CD14-positive monocyte (primary cell): ENCODE data around the gene PRRX2. TPM values are rescaled to one million over a fixed set of nuclear protein-coding genes. Genes with fewer than 3 reads are reported as not detected.

ENCODE experiments used
- DNase-seq, 3 donors: peaks; one replicate each; pipeline ENCODE4 v3.0.0-alpha.2; 2011 to 2022
- H2AFZ ChIP-seq: 2 replicates; pipeline ENCODE4 v1.6.0; 2012; ENCODE audit warnings: mild to moderate bottlenecking, low read depth, low read length, inconsistent platforms; ENCODE audit not compliant: insufficient read depth, poor library complexity, severe bottlenecking
- H3K27ac ChIP-seq, 2 donors: 1 replicate in 1 of 2; 2 replicates in 1 of 2; pipeline ENCODE4 v1.5.1; 2012 to 2013; ENCODE audit warnings: low read length in 2 of 2, control low read depth in 1 of 2, inconsistent platforms in 1 of 2, low read depth in 1 of 2, mild to moderate bottlenecking in 1 of 2
- H3K27me3 ChIP-seq, 2 donors: one replicate each; pipeline versions ENCODE4 v1.6.0 to v1.6.1; 2011 to 2013; ENCODE audit warnings: low read length in 2 of 2; ENCODE audit not compliant: control insufficient read depth in 2 of 2, insufficient read depth in 2 of 2
- H3K36me3 ChIP-seq, 2 donors: replicated peaks in 1 of 2; 1 replicate in 1 of 2; 2 replicates in 1 of 2; pipeline versions ENCODE4 v1.5.1 to v1.6.1; 2012 to 2013; ENCODE audit warnings: low read length in 2 of 2, control low read depth in 1 of 2, inconsistent platforms in 1 of 2, mild to moderate bottlenecking in 1 of 2; ENCODE audit not compliant: insufficient read depth in 2 of 2, control insufficient read depth in 1 of 2
- H3K4me1 ChIP-seq, 2 donors: 1 replicate in 1 of 2; 2 replicates in 1 of 2; pipeline versions ENCODE4 v1.5.1 to v1.6.1; 2012 to 2013; ENCODE audit warnings: low read length in 2 of 2, control low read depth in 1 of 2, inconsistent platforms in 1 of 2, mild to moderate bottlenecking in 1 of 2, moderate library complexity in 1 of 2; ENCODE audit not compliant: insufficient read depth in 2 of 2, control insufficient read depth in 1 of 2
- H3K4me2 ChIP-seq: replicated peaks from 2 replicates; pipeline ENCODE3; 2012; ENCODE audit warnings: low read length, moderate library complexity, mild to moderate bottlenecking; ENCODE audit not compliant: poor library complexity, severe bottlenecking; ENCODE audit errors: extremely low read depth
- H3K4me3 ChIP-seq, 3 experiments: fragments of 200-600 bp in 1 of 3; sonication (generic) in 1 of 3; replicated peaks in 1 of 3; 1 replicate in 2 of 3; 2 replicates in 1 of 3; pipeline ENCODE4 v1.5.1; 2011 to 2013; ENCODE audit warnings: low read length in 3 of 3, mild to moderate bottlenecking in 3 of 3, control low read depth in 2 of 3, low read depth in 2 of 3, inconsistent platforms in 1 of 3, moderate library complexity in 1 of 3
- H3K79me2 ChIP-seq: 2 replicates; pipeline ENCODE4 v1.6.0; 2012; ENCODE audit warnings: mild to moderate bottlenecking, control low read depth, inconsistent platforms, low read length, moderate library complexity; ENCODE audit not compliant: insufficient read depth
- H3K9ac ChIP-seq: 2 replicates; pipeline ENCODE4 v1.6.0; 2017; ENCODE audit warnings: low read length, mild to moderate bottlenecking; ENCODE audit not compliant: insufficient read depth, poor library complexity, severe bottlenecking
- H3K9me3 ChIP-seq, 2 donors: replicated peaks in 1 of 2; 1 replicate in 1 of 2; 2 replicates in 1 of 2; pipeline versions ENCODE4 v1.5.1 to v1.6.1; 2012 to 2013; ENCODE audit warnings: low read length in 2 of 2, control low read depth in 1 of 2; ENCODE audit not compliant: control insufficient read depth in 1 of 2, insufficient read depth in 1 of 2
- H4K20me1 ChIP-seq: 2 replicates; pipeline ENCODE4 v1.6.0; 2012; ENCODE audit warnings: mild to moderate bottlenecking, low read length, control low read depth, moderate library complexity; ENCODE audit not compliant: insufficient read depth
- H3K27ac Mint-ChIP-seq, 7 donors: one replicate each; pipeline ENCODE4 v1.8.0; 2020; ENCODE audit warnings: mild to moderate bottlenecking in 7 of 7, mixed read lengths in 7 of 7, moderate library complexity in 6 of 7, inconsistent platforms in 2 of 7
- H3K27me3 Mint-ChIP-seq, 3 donors: one replicate each; pipeline ENCODE4 v1.8.0; 2021 to 2022; ENCODE audit warnings: low read depth in 3 of 3, mild to moderate bottlenecking in 3 of 3, mixed read lengths in 3 of 3, moderate library complexity in 3 of 3, inconsistent platforms in 1 of 3
- H3K36me3 Mint-ChIP-seq, 2 donors: one replicate each; pipeline ENCODE4 v1.8.0; 2020; ENCODE audit warnings: mixed read lengths in 2 of 2, inconsistent platforms in 1 of 2, mild to moderate bottlenecking in 1 of 2
- H3K4me1 Mint-ChIP-seq: one replicate; pipeline ENCODE4 v1.8.0; 2020; ENCODE audit warnings: mild to moderate bottlenecking, mixed read lengths
- H3K4me3 Mint-ChIP-seq, 2 donors: one replicate each; pipeline ENCODE4 v1.8.0; 2020; ENCODE audit warnings: mild to moderate bottlenecking in 2 of 2, mixed read lengths in 2 of 2, moderate library complexity in 1 of 2
- H3K9me3 Mint-ChIP-seq, 7 donors: one replicate each; pipeline ENCODE4 v1.8.0; 2020 to 2022; ENCODE audit warnings: mixed read lengths in 7 of 7, mild to moderate bottlenecking in 6 of 7, moderate library complexity in 6 of 7, inconsistent platforms in 2 of 7
- WGBS: methylation state at CpG from one replicate; pipeline ENCODE4 v1.1.5; 2013; ENCODE audit warnings: missing lambda C conversion rate; ENCODE audit not compliant: insufficient coverage; 5-methylcytosine and 5-hydroxymethylcytosine counted together
- intact Hi-C, 2 donors: fragments of 100-400 bp; cut with micrococcal nuclease; formaldehyde crosslinking; loops; one replicate each; pipeline versions ENCODE4 v1.15.0 to v1.15.1; 2023
- polyA plus RNA-seq, 3 donors: library from polyadenylated mRNA; depleted of rRNA in 1 of 3; unstranded in 2 of 3; stranded (reverse) in 1 of 3; fragments of 300-500 nt in 2 of 3; fragments of >200 nt in 1 of 3; fragmentation: Illumina TruSeq in 2 of 3; gene quantifications; 1 replicate in 2 of 3; 2 replicates in 1 of 3; pipeline ENCODE4 v1.2.3, GENCODE V29; 2012 to 2021
- TF ChIP-seq, protein P1 (sequence below): fragments of 200-600 bp; IDR thresholded peaks from one replicate; pipeline ENCODE4 v1.8.0; 2022; ENCODE audit warnings: antibody characterized with exemption, mild to moderate bottlenecking

PRRX2 gene
- polyA plus RNA-seq, 3 donors: not detected

DNA sequence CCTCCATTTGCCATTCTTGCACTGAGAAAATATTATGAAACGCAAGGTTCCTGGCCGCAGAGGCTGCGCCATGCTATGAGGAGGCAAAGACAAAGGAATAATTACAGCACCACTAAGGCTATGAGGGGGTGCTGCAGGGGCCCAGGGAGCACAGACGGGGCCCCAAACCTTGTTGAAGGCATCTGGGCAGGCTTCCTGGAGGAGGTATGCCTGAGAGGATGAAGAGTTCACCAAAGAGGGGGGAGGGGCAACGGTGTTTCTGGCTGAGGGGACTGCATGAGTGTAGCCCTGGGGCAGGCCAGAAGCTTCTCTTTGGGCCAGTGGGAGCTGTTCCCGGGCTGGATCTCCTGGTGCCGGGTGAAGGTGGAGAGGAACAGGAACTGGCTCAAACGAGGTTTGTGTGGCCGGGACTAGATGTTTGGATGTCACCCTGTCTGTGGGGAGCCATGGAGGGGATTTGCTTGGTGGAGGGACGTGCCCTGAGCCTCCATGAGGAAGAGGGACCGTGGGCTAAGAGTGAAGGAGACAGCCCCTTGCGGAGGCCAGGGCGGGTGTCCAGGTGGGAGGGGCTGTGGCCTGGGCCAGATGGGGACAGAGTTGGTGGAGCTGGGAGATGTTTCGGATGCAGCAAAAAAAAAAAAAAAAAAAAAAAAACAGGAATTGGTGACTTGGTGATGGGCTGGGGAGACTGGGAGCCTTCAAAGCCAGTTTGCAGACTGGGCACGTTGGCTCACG is 59.2 kb downstream of the PRRX2 start:
- Histone ChIP-seq H3K4me1 (peaks cover 3 to 4% of the 10 kb centered on the region in 2 donors), H2AFZ (no peak overlapping the region), H3K27me3 (no peaks in the 10 kb centered on the region), H3K27ac (no peak overlapping the region), H3K4me3 (no peak overlapping the region), H3K79me2 (no peaks in the 10 kb centered on the region), H3K36me3 (no peaks in the 10 kb centered on the region), H3K9me3 (no peaks in the 10 kb centered on the region), H3K9ac (no peak overlapping the region), H4K20me1 (no peaks in the 10 kb centered on the region), H3K4me2 (no peak overlapping the region)
- Mint-ChIP-seq H3K4me3 (no peak overlapping the region), H3K27me3 (peaks cover 7 to 15% (median 14%) of the 10 kb centered on the region in 3 donors), H3K36me3 (no peaks in the 10 kb centered on the region), H3K9me3 (peaks cover 0 to 3% (median 0%) of the 10 kb centered on the region in 7 donors), H3K4me1 (peaks cover 3% of the 10 kb centered on the region), H3K27ac (no peak overlapping the region)
- TF ChIP-seq, protein P1, sequence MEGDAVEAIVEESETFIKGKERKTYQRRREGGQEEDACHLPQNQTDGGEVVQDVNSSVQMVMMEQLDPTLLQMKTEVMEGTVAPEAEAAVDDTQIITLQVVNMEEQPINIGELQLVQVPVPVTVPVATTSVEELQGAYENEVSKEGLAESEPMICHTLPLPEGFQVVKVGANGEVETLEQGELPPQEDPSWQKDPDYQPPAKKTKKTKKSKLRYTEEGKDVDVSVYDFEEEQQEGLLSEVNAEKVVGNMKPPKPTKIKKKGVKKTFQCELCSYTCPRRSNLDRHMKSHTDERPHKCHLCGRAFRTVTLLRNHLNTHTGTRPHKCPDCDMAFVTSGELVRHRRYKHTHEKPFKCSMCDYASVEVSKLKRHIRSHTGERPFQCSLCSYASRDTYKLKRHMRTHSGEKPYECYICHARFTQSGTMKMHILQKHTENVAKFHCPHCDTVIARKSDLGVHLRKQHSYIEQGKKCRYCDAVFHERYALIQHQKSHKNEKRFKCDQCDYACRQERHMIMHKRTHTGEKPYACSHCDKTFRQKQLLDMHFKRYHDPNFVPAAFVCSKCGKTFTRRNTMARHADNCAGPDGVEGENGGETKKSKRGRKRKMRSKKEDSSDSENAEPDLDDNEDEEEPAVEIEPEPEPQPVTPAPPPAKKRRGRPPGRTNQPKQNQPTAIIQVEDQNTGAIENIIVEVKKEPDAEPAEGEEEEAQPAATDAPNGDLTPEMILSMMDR: no peak
- intact Hi-C loops: loop anchor here in 1 of 2 donors (5.0 to 10.0 kb wide), 2 partner anchors 72 to 590 kb away; no protein-coding TSS in a partner anchor
- DNase-seq: no peak
- 80% methylated on average over 13 of the region's 16 CpGs for WGBS

DNA sequence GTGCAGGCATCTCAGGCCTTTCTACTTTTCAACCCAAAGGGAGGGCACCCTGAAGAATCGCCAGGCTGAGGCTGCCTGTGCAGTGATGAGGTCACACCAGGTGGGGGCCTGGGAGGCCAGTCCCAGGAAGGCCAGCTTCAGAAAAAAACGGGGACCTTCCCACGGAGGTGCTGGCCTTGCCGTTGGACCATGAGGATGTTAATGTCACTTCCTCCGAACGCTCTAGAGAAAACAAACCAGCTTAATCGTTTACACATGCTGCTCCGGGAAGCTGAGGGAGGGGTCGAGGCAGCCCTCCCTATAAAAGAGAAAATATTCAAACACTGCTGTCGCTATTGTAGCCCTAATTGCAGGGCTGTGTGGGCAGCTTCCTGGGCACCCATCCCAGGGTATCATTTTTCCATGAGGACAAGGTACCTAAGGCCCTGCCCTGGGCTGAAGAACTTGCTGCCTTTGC is 60.4 kb downstream of the PRRX2 start:
- no peak overlapping the region for H3K4me3 Mint-ChIP-seq
- no peaks in the 10 kb centered on the region for H3K79me2 ChIP-seq
- H3K36me3 ChIP-seq: no peaks in the 10 kb centered on the region
- intact Hi-C loops: loop anchor here (2.0 to 10.0 kb wide), 4 partner anchors 59 to 591 kb away; no protein-coding TSS in a partner anchor
- no peaks in the 10 kb centered on the region for H3K9me3 ChIP-seq
- H3K4me3 ChIP-seq: no peak overlapping the region
- H3K9me3 Mint-ChIP-seq: no peaks in the 10 kb centered on the region
- H3K4me2 ChIP-seq: no peak overlapping the region
- H3K9ac ChIP-seq: no peak overlapping the region
- 59% methylated on average over 10 of the region's 10 CpGs for WGBS
- no peak for DNase-seq
- H3K27ac ChIP-seq: no peak overlapping the region
- no peak overlapping the region for H3K27ac Mint-ChIP-seq
- peaks cover 9 to 17% (median 14%) of the 10 kb centered on the region in 3 donors for H3K27me3 Mint-ChIP-seq
- H3K4me1 ChIP-seq: peaks cover 3 to 4% of the 10 kb centered on the region in 2 donors
- H4K20me1 ChIP-seq: no peaks in the 10 kb centered on the region
- no peaks in the 10 kb centered on the region for H3K27me3 ChIP-seq
- TF ChIP-seq, protein P1: no peak
- no peak overlapping the region for H2AFZ ChIP-seq
- no peaks in the 10 kb centered on the region for H3K36me3 Mint-ChIP-seq
- peaks cover 3% of the 10 kb centered on the region for H3K4me1 Mint-ChIP-seq
